Measurements from ENCODE around the gene KCNJ6.
"Not testable (repeated sequence)": the region's sequence is repeated elsewhere in the genome, so short reads cannot be mapped to it uniquely, and the experiment has no call there.

The KCNJ6 gene

GRCh38 chr21:37746849-37747248 lies 169.4 kb downstream of the KCNJ6 start:
- no peak overlapping the region for H3K4me3 Mint-ChIP-seq
- no peaks in the 10 kb centered on the region for H3K9me3 Mint-ChIP-seq
- no peaks in the 10 kb centered on the region for H3K36me3 Mint-ChIP-seq (ENCODE audit: low read depth)
- H3K27me3 Mint-ChIP-seq (ENCODE audit: low read depth) = no peaks in the 10 kb centered on the region
- H3K27ac Mint-ChIP-seq = no peak overlapping the region
- no peaks in the 10 kb centered on the region for H3K4me1 Mint-ChIP-seq (ENCODE audit: low read depth)

- Mint-ChIP-seq H3K36me3 (ENCODE audit: low read depth) (no peaks in the 10 kb centered on the region), H3K4me3 (no peak overlapping the region), H3K27me3 (ENCODE audit: low read depth) (peaks cover 5% of the 10 kb centered on the region), H3K9me3 (no peaks in the 10 kb centered on the region), H3K27ac (no peak overlapping the region), H3K4me1 (ENCODE audit: low read depth) (no peaks in the 10 kb centered on the region)
Observed at GRCh38 chr21:37744551-37744950, 171.7 kb downstream of the KCNJ6 start.

- Mint-ChIP-seq H3K4me1 (ENCODE audit: low read depth) (no peaks in the 10 kb centered on the region), H3K4me3 (no peak overlapping the region), H3K27ac (no peak overlapping the region), H3K27me3 (ENCODE audit: low read depth) (peaks cover 5% of the 10 kb centered on the region), H3K9me3 (no peaks in the 10 kb centered on the region), H3K36me3 (ENCODE audit: low read depth) (no peaks in the 10 kb centered on the region)
Observed at GRCh38 chr21:37742532-37742931, 173.7 kb downstream of the KCNJ6 start.

- H3K36me3 Mint-ChIP-seq (ENCODE audit: low read depth) = no peaks in the 10 kb centered on the region
- no peak overlapping the region for H3K4me3 Mint-ChIP-seq
- no peaks in the 10 kb centered on the region for H3K9me3 Mint-ChIP-seq
- H3K27me3 Mint-ChIP-seq (ENCODE audit: low read depth) = peaks cover 5% of the 10 kb centered on the region
- H3K4me1 Mint-ChIP-seq (ENCODE audit: low read depth) = no peaks in the 10 kb centered on the region
- no peak overlapping the region for H3K27ac Mint-ChIP-seq
Observed at GRCh38 chr21:37742115-37742514, 174.1 kb downstream of the KCNJ6 start.

- Mint-ChIP-seq H3K36me3 (ENCODE audit: low read depth) (no peaks in the 10 kb centered on the region), H3K9me3 (no peaks in the 10 kb centered on the region), H3K4me1 (ENCODE audit: low read depth) (no peaks in the 10 kb centered on the region), H3K27ac (no peak overlapping the region), H3K4me3 (no peak overlapping the region), H3K27me3 (ENCODE audit: low read depth) (peaks cover 5% of the 10 kb centered on the region)
Observed at GRCh38 chr21:37737996-37738395, 178.3 kb downstream of the KCNJ6 start.

GRCh38 chr21:37737507-37737906 lies 178.8 kb downstream of the KCNJ6 start:
- Mint-ChIP-seq H3K27ac (no peak overlapping the region), H3K4me1 (ENCODE audit: low read depth) (no peaks in the 10 kb centered on the region), H3K36me3 (ENCODE audit: low read depth) (no peaks in the 10 kb centered on the region), H3K4me3 (no peak overlapping the region), H3K9me3 (no peaks in the 10 kb centered on the region), H3K27me3 (ENCODE audit: low read depth) (peaks cover 5% of the 10 kb centered on the region)

- no peaks in the 10 kb centered on the region for H3K9me3 Mint-ChIP-seq
- no peaks in the 10 kb centered on the region for H3K27me3 Mint-ChIP-seq (ENCODE audit: low read depth)
- no peaks in the 10 kb centered on the region for H3K36me3 Mint-ChIP-seq (ENCODE audit: low read depth)
- no peak overlapping the region for H3K27ac Mint-ChIP-seq
- no peak overlapping the region for H3K4me3 Mint-ChIP-seq
- H3K4me1 Mint-ChIP-seq (ENCODE audit: low read depth) = no peaks in the 10 kb centered on the region
Observed at GRCh38 chr21:37734846-37735245, 181.4 kb downstream of the KCNJ6 start.

GRCh38 chr21:37732927-37733326 lies 183.3 kb downstream of the KCNJ6 start:
- no peaks in the 10 kb centered on the region for H3K9me3 Mint-ChIP-seq
- no peaks in the 10 kb centered on the region for H3K4me1 Mint-ChIP-seq (ENCODE audit: low read depth)
- H3K4me3 Mint-ChIP-seq = no peak overlapping the region
- no peak overlapping the region for H3K27ac Mint-ChIP-seq
- no peaks in the 10 kb centered on the region for H3K27me3 Mint-ChIP-seq (ENCODE audit: low read depth)
- H3K36me3 Mint-ChIP-seq (ENCODE audit: low read depth) = no peaks in the 10 kb centered on the region

GRCh38 chr21:37724201-37724600 lies 192.1 kb downstream of the KCNJ6 start:
- H3K36me3 Mint-ChIP-seq (ENCODE audit: low read depth) = no peaks in the 10 kb centered on the region
- H3K9me3 Mint-ChIP-seq = no peaks in the 10 kb centered on the region
- H3K27me3 Mint-ChIP-seq (ENCODE audit: low read depth) = no peaks in the 10 kb centered on the region
- H3K4me1 Mint-ChIP-seq (ENCODE audit: low read depth) = no peaks in the 10 kb centered on the region
- H3K27ac Mint-ChIP-seq = no peak overlapping the region
- no peak overlapping the region for H3K4me3 Mint-ChIP-seq

- no peak overlapping the region for H3K4me3 Mint-ChIP-seq
- no peaks in the 10 kb centered on the region for H3K9me3 Mint-ChIP-seq
- H3K36me3 Mint-ChIP-seq (ENCODE audit: low read depth) = no peaks in the 10 kb centered on the region
- H3K4me1 Mint-ChIP-seq (ENCODE audit: low read depth) = no peaks in the 10 kb centered on the region
- no peak overlapping the region for H3K27ac Mint-ChIP-seq
- H3K27me3 Mint-ChIP-seq (ENCODE audit: low read depth) = no peaks in the 10 kb centered on the region
Observed at GRCh38 chr21:37717534-37717933, 198.7 kb downstream of the KCNJ6 start.

- H3K36me3 Mint-ChIP-seq (ENCODE audit: low read depth); H3K4me3 Mint-ChIP-seq; H3K27ac Mint-ChIP-seq; H3K9me3 Mint-ChIP-seq; H3K4me1 Mint-ChIP-seq (ENCODE audit: low read depth): not testable (repeated sequence)
- H3K27me3 Mint-ChIP-seq (ENCODE audit: low read depth) = peaks cover 13% of the 10 kb centered on the region
Observed at GRCh38 chr21:37712569-37712934, 203.7 kb downstream of the KCNJ6 start.

- Mint-ChIP-seq H3K36me3 (ENCODE audit: low read depth) (no peaks in the 10 kb centered on the region), H3K9me3 (no peaks in the 10 kb centered on the region), H3K4me1 (ENCODE audit: low read depth) (no peaks in the 10 kb centered on the region), H3K27ac (no peak overlapping the region), H3K4me3 (no peak overlapping the region), H3K27me3 (ENCODE audit: low read depth) (peaks cover 13% of the 10 kb centered on the region)
Observed at GRCh38 chr21:37711836-37712568, 204.3 kb downstream of the KCNJ6 start.

- H3K36me3 Mint-ChIP-seq (ENCODE audit: low read depth) = no peaks in the 10 kb centered on the region
- H3K4me1 Mint-ChIP-seq (ENCODE audit: low read depth) = no peaks in the 10 kb centered on the region
- peaks cover 13% of the 10 kb centered on the region for H3K27me3 Mint-ChIP-seq (ENCODE audit: low read depth)
- no peak overlapping the region for H3K4me3 Mint-ChIP-seq
- no peaks in the 10 kb centered on the region for H3K9me3 Mint-ChIP-seq
- H3K27ac Mint-ChIP-seq = no peak overlapping the region
Observed at GRCh38 chr21:37711286-37711829, 204.9 kb downstream of the KCNJ6 start.

GRCh38 chr21:37710546-37711285 lies 205.5 kb downstream of the KCNJ6 start:
- Mint-ChIP-seq H3K27me3 (ENCODE audit: low read depth) (peaks cover 13% of the 10 kb centered on the region), H3K4me1 (ENCODE audit: low read depth) (no peaks in the 10 kb centered on the region), H3K4me3 (no peak overlapping the region), H3K36me3 (ENCODE audit: low read depth) (no peaks in the 10 kb centered on the region), H3K27ac (no peak overlapping the region), H3K9me3 (no peaks in the 10 kb centered on the region)

- Mint-ChIP-seq H3K9me3 (no peaks in the 10 kb centered on the region), H3K36me3 (ENCODE audit: low read depth) (no peaks in the 10 kb centered on the region), H3K27me3 (ENCODE audit: low read depth) (peaks cover 7% of the 10 kb centered on the region), H3K4me3 (no peak overlapping the region), H3K4me1 (ENCODE audit: low read depth) (no peaks in the 10 kb centered on the region), H3K27ac (no peak overlapping the region)
Observed at GRCh38 chr21:37704751-37705150, 211.5 kb downstream of the KCNJ6 start.

All from T-helper 1 cell treated with Interleukin-12 subunit alpha and Interleukin-12 subunit beta and Interleukin-4 antibody, amounts not matched to agents 30 μg/mL and 1 μg/mL, for 36 hours (primary cell).